Coronary artery (tissue), 2 donors: ENCODE measurements around the gene TUFM.
A peak's percentile ranks its signal among the peaks of the same experiment; 100 is the strongest.
"Not testable (repeated sequence)": the region's sequence is repeated elsewhere in the genome, so short reads cannot be mapped to it uniquely, and the experiment has no call there.

Experiments used
- DNase-seq: peaks from one replicate; pipeline ENCODE4 v3.0.0-alpha.2; 2017; ENCODE audit warnings: low spot score
- H3K27ac ChIP-seq, 2 donors: fragments of 200-600 bp; sonication (generic); one replicate each; pipeline ENCODE4 v1.5.1; 2016 to 2019
- H3K4me3 ChIP-seq: fragments of 200-600 bp; sonication (generic); 2 replicates; pipeline ENCODE4 v1.5.1; 2016; ENCODE audit warnings: mild to moderate bottlenecking, moderate library complexity
- CTCF ChIP-seq: fragments of 200-600 bp; sonication (generic); IDR thresholded peaks from one replicate; pipeline ENCODE4 v1.5.1; 2019; ENCODE audit warnings: antibody characterized with exemption

TUFM gene

DNA sequence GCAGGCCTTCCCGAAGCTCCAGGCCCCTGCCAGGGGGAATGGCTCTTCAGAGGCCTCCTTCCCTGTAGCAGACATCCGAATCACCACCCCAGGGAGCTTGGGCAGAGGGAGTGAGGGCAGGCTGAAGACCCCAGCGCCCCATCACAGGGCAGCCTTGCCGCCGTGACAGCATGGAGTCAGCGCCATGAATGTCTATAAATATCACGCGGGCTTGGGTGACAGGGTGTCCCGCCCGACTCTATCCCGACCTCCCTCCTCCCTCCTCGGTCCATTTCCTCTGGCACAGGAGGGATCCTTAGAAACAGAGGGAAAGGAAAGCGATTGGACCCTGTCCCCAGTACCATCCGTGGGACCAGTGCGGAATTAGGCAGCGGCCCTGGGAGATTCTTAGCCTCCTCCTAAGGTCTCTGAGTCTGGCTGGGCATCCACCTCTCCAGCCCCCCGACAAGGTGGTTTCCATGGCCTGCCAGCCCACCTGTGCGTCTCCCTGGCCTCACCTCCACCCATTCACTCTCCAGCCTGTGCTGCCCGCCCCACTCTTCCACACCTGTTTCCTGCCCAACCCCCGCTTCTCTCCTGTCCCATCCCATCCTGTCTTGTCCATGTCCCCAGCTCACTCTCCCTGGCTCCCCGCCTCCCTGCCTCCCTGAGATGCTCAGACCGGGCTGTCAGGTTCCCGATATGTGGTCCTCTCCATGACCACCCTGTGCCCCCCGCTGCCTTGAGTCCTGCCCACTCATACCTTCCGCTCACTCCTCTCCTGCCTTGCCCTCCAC lies 37.3 kb upstream of the TUFM start:
- Histone ChIP-seq H3K27ac (no peak overlapping the region), H3K4me3 (no peak overlapping the region)
- TF ChIP-seq CTCF: no peak
- no peak for DNase-seq

GRCh38 chr16:28882551-28883160 lies 36.5 kb upstream of the TUFM start:
- TF ChIP-seq CTCF: no peak
- no peak for DNase-seq
- no peak overlapping the region for H3K4me3 ChIP-seq
- H3K27ac ChIP-seq: no peak overlapping the region

DNA sequence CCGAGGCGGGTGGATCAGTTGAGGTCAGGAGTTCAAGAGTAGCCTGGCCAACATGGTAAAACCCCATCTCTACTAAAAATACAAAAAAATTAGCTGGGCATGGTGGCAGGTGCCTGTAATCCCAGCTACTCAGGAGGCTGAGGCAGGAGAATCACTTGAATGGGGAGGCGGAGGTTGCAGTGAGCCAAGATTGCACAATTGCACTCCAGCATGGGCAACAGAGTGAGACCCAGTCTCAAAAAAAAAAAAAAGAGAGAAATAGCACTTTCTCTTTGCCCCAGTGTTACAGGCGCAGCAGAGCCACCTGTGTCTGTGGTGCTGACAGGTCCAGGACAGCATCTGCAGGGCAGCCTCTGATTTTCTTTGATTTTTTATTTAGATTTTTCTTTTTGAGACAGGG lies 35.4 kb upstream of the TUFM start:
- not testable (repeated sequence) for DNase-seq, H3K4me3 ChIP-seq, H3K27ac ChIP-seq

- no peak for DNase-seq
- TF ChIP-seq CTCF: no peak
- Histone ChIP-seq H3K4me3 (no peak overlapping the region), H3K27ac (no peak overlapping the region)
Measured at GRCh38 chr16:28880955-28881354, 34.8 kb upstream of the TUFM start.

DNA sequence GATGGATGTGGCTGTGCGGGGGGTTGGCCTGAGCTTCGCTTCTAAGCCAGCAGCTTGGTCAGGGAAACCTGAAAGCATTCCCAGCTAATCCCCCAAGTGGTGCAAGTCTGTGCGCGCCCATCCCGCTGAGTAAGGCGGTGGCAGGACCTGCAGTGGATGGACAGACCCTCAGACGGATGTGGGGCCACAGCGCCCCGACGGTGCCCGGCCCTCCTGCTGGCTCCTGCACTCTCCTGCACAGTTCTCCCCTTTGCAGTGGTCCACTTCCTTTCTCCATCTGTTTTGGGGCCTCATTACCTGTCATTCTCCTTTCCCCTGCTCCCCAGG lies 34.4 kb upstream of the TUFM start:
- Histone ChIP-seq H3K4me3 (peak overlapping the region; percentile 85), H3K27ac (no peak overlapping the region)
- no peak for DNase-seq
- TF ChIP-seq CTCF: no peak

- peak; percentile 91 for DNase-seq
- TF ChIP-seq CTCF: no peak
- Histone ChIP-seq H3K4me3 (peak overlapping the region; percentile 85), H3K27ac (peak overlapping the region in 1 of 2 donors; percentile 27)
Measured at GRCh38 chr16:28879841-28880588, 33.9 kb upstream of the TUFM start.

GRCh38 chr16:28879261-28879840 lies 33.2 kb upstream of the TUFM start:
- DNase-seq: no peak
- Histone ChIP-seq H3K4me3 (peak overlapping the region; percentile 85), H3K27ac (peak overlapping the region in 1 of 2 donors; percentile 27)
- no peak for TF ChIP-seq CTCF
